H1 (cell line): ENCODE measurements around the gene GNAT1. TPM values are rescaled to one million over a fixed set of nuclear protein-coding genes. Genes with fewer than 3 reads are reported as not detected.

ENCODE experiments used
- CTCF ChIA-PET: fragments of 300-600 bp; sonication (Branson Sonifier 250); formaldehyde crosslinking; loops from one replicate; lab custom pipeline; 2021; ENCODE audit not compliant: partially characterized antibody; lab: Charles Lee
- POLR2A ChIA-PET: fragments of 300-600 bp; sonication (Branson Sonifier 250); formaldehyde crosslinking; loops from one replicate; lab custom pipeline; 2021; ENCODE audit warnings: inconsistent platforms; ENCODE audit not compliant: partially characterized antibody; lab: Charles Lee
- DNase-seq, 2 experiments: peaks; one replicate each; pipeline versions ENCODE4 v3.0.0 to v3.0.0-alpha.2; 2010 to 2022; ENCODE audit warnings: low spot score in 2 of 2, low read depth in 1 of 2, mixed read lengths in 1 of 2
- FAIRE-seq: peaks from 2 replicates; lab custom pipeline; 2011; peaks lifted over from hg19 to GRCh38; lab: Jason Lieb, UNC
- H2AFZ ChIP-seq: 2 replicates; pipeline ENCODE4 v1.8.1; 2012; ENCODE audit warnings: low read length, inconsistent platforms
- H2AK5ac ChIP-seq: 2 replicates; pipeline ENCODE4 v1.6.1; 2013; ENCODE audit warnings: low read depth, low read length
- H2BK120ac ChIP-seq: replicated peaks from 2 replicates; pipeline ENCODE3; 2013; ENCODE audit warnings: low read depth, low read length, inconsistent platforms
- H2BK12ac ChIP-seq: 2 replicates; pipeline ENCODE4 v1.6.1; 2013; ENCODE audit warnings: low read depth, low read length
- H2BK15ac ChIP-seq: 2 replicates; pipeline ENCODE4 v1.6.1; 2013; ENCODE audit warnings: low read length
- H2BK20ac ChIP-seq: 2 replicates; pipeline ENCODE4 v1.6.1; 2013; ENCODE audit warnings: low read length
- H2BK5ac ChIP-seq: 2 replicates; pipeline ENCODE4 v1.6.1; 2013; ENCODE audit warnings: low read depth, low read length
- H3K14ac ChIP-seq: 2 replicates; pipeline ENCODE4 v1.6.1; 2013; ENCODE audit warnings: inconsistent platforms; ENCODE audit not compliant: insufficient read length
- H3K18ac ChIP-seq: 2 replicates; pipeline ENCODE4 v1.6.1; 2013; ENCODE audit warnings: low read length; ENCODE audit errors: extremely low read depth
- H3K23ac ChIP-seq: 2 replicates; pipeline ENCODE4 v1.6.1; 2013; ENCODE audit warnings: inconsistent platforms; ENCODE audit not compliant: insufficient read length
- H3K23me2 ChIP-seq: 2 replicates; pipeline ENCODE4 v1.6.1; 2013; ENCODE audit warnings: low read depth, low read length
- H3K27ac ChIP-seq: 2 replicates; pipeline ENCODE4 v1.6.1; 2011; ENCODE audit warnings: low read depth, low read length, inconsistent platforms
- H3K27me3 ChIP-seq, 4 experiments: replicated peaks in 1 of 4; 1 replicate in 1 of 4; 2 replicates in 3 of 4; pipeline versions ENCODE4 v1.6.1 to v1.8.1; 2011 to 2013; ENCODE audit warnings: low read length in 3 of 4, mild to moderate bottlenecking in 3 of 4, inconsistent platforms in 2 of 4, mixed read lengths in 2 of 4, moderate library complexity in 1 of 4; ENCODE audit not compliant: control insufficient read depth in 3 of 4, insufficient read depth in 3 of 4; ENCODE audit errors: extremely low read depth in 1 of 4
- H3K36me3 ChIP-seq, 4 experiments: 2 replicates each; pipeline versions ENCODE4 v1.6.1 to v1.8.1; 2011 to 2013; ENCODE audit warnings: mild to moderate bottlenecking in 4 of 4, low read length in 3 of 4, moderate library complexity in 2 of 4, control low read depth in 1 of 4, inconsistent platforms in 1 of 4; ENCODE audit not compliant: insufficient read depth in 4 of 4, control insufficient read depth in 2 of 4
- H3K4ac ChIP-seq: replicated peaks from 2 replicates; pipeline ENCODE3; 2013; ENCODE audit warnings: low read length, low read depth, mixed read lengths, inconsistent platforms; ENCODE audit not compliant: insufficient read length
- H3K4me1 ChIP-seq, 4 experiments: replicated peaks in 1 of 4; 1 replicate in 1 of 4; 2 replicates in 3 of 4; pipeline versions ENCODE4 v1.6.1 to v1.8.1; 2011 to 2013; ENCODE audit warnings: low read length in 3 of 4, inconsistent platforms in 2 of 4, mixed read lengths in 1 of 4; ENCODE audit not compliant: insufficient read depth in 4 of 4, control insufficient read depth in 3 of 4
- H3K4me2 ChIP-seq, 2 experiments: 2 replicates each; pipeline versions ENCODE4 v1.6.1 to v1.8.1; 2011 to 2013; ENCODE audit warnings: low read depth in 2 of 2, low read length in 2 of 2, control low read depth in 1 of 2, inconsistent platforms in 1 of 2, mild to moderate bottlenecking in 1 of 2; ENCODE audit not compliant: insufficient read depth in 1 of 2
- H3K4me3 ChIP-seq, 4 experiments: fragments of 200-600, 300-600 bp in 1 of 4; sonication (generic), shearing (Covaris generic), sonication (Bioruptor Twin) in 1 of 4; 2 replicates each; pipeline versions ENCODE4 v1.5.1 to v1.8.1; 2011 to 2016; ENCODE audit warnings: low read length in 4 of 4, low read depth in 3 of 4, control low read depth in 2 of 4, inconsistent platforms in 2 of 4, mild to moderate bottlenecking in 2 of 4, mixed read lengths in 1 of 4, moderate library complexity in 1 of 4; ENCODE audit not compliant: insufficient read depth in 2 of 4; ENCODE audit errors: extremely low read depth in 1 of 4
- H3K56ac ChIP-seq: replicated peaks from 2 replicates; pipeline ENCODE3; 2013; ENCODE audit warnings: low read depth, mild to moderate bottlenecking, mixed read lengths, low read length, inconsistent platforms; ENCODE audit not compliant: insufficient read length
- H3K79me1 ChIP-seq: 2 replicates; pipeline ENCODE4 v1.6.1; 2013; ENCODE audit warnings: low read depth, low read length, control low read depth
- H3K79me2 ChIP-seq, 2 experiments: 2 replicates each; pipeline versions ENCODE4 v1.6.1 to v1.8.1; 2012 to 2013; ENCODE audit warnings: low read length in 2 of 2, mild to moderate bottlenecking in 2 of 2, inconsistent platforms in 1 of 2; ENCODE audit not compliant: insufficient read depth in 2 of 2, control insufficient read depth in 1 of 2
- H3K9ac ChIP-seq, 4 experiments: replicated peaks in 1 of 4; 1 replicate in 1 of 4; 2 replicates in 3 of 4; pipeline versions ENCODE4 v1.6.1 to v1.8.1; 2011 to 2013; ENCODE audit warnings: low read depth in 3 of 4, low read length in 3 of 4, control low read depth in 2 of 4, mild to moderate bottlenecking in 2 of 4, moderate library complexity in 2 of 4, inconsistent platforms in 1 of 4; ENCODE audit errors: extremely low read depth in 1 of 4
- H3K9me3 ChIP-seq, 2 experiments: 2 replicates each; pipeline versions ENCODE4 v1.6.1 to v1.8.1; 2012 to 2013; ENCODE audit warnings: mild to moderate bottlenecking in 2 of 2, moderate library complexity in 2 of 2, control low read depth in 1 of 2, inconsistent platforms in 1 of 2, low read depth in 1 of 2, low read length in 1 of 2, mixed read lengths in 1 of 2; ENCODE audit not compliant: insufficient read depth in 2 of 2
- H4K20me1 ChIP-seq, 2 experiments: replicated peaks in 1 of 2; 2 replicates each; pipeline versions ENCODE3 to v1.8.1; 2011 to 2013; ENCODE audit warnings: inconsistent platforms in 2 of 2, low read length in 2 of 2, mild to moderate bottlenecking in 1 of 2; ENCODE audit not compliant: insufficient read depth in 2 of 2, control insufficient read depth in 1 of 2
- H4K5ac ChIP-seq: 2 replicates; pipeline ENCODE4 v1.6.1; 2013; ENCODE audit warnings: low read length, low read depth, mixed read lengths, inconsistent platforms; ENCODE audit not compliant: insufficient read length
- H4K8ac ChIP-seq: 2 replicates; pipeline ENCODE4 v1.8.0; 2013; ENCODE audit warnings: mild to moderate bottlenecking, moderate library complexity, low read length, inconsistent platforms; ENCODE audit not compliant: insufficient read depth; ENCODE audit errors: extremely low read depth
- H4K91ac ChIP-seq: replicated peaks from 2 replicates; pipeline ENCODE3; 2013; ENCODE audit warnings: low read length, mixed read lengths, inconsistent platforms; ENCODE audit not compliant: insufficient read length
- CEBPB ChIP-seq: IDR thresholded peaks from 2 replicates; pipeline ENCODE4 v1.6.1; 2012; ENCODE audit warnings: low read depth, low read length
- EZH2 ChIP-seq: fragments of 200-600 bp; sonication (generic); IDR thresholded peaks from 2 replicates; pipeline ENCODE4 v1.7.1; 2012; ENCODE audit warnings: low read depth, mild to moderate bottlenecking, moderate library complexity, low read length, inconsistent platforms; ENCODE audit not compliant: severe bottlenecking
- GABPA ChIP-seq: IDR thresholded peaks from 2 replicates; pipeline ENCODE4 v1.6.1; 2011; ENCODE audit warnings: mild to moderate bottlenecking, low read length, moderate library complexity, borderline replicate concordance; ENCODE audit not compliant: insufficient read depth
- JUND ChIP-seq: IDR thresholded peaks from 2 replicates; pipeline ENCODE4 v1.6.1; 2011; ENCODE audit warnings: mild to moderate bottlenecking, improper control_type of control experiment, low read length
- SIN3A ChIP-seq, 2 experiments: IDR thresholded peaks in 1 of 2; conservative IDR thresholded peaks in 1 of 2; 2 replicates each; pipeline ENCODE4 v1.6.1; 2011 to 2012; ENCODE audit warnings: low read length in 2 of 2, improper control_type of control experiment in 1 of 2, low read depth in 1 of 2, mild to moderate bottlenecking in 1 of 2
- SIRT6 ChIP-seq: IDR thresholded peaks from one replicate; pipeline ENCODE4 v1.7.1; 2012; ENCODE audit warnings: low read length, inconsistent platforms
- WGBS, 2 experiments: shearing (Covaris generic) in 1 of 2; methylation state at CpG; one replicate each; pipeline versions ENCODE4 v1.1.6 to v1.1.7; 2013 to 2015; ENCODE audit warnings: low lambda C conversion rate in 2 of 2, mixed read lengths in 2 of 2, inconsistent platforms in 1 of 2, low coverage in 1 of 2, missing lambda C conversion rate in 1 of 2; ENCODE audit not compliant: insufficient replicate concordance in 2 of 2, insufficient coverage in 1 of 2, insufficient read length in 1 of 2; ENCODE audit errors: extremely low coverage in 1 of 2, missing lambda C conversion rate in 1 of 2; 5-methylcytosine and 5-hydroxymethylcytosine counted together
- polyA plus RNA-seq, 7 experiments: library from polyadenylated mRNA; depleted of rRNA in 3 of 7; stranded (reverse) in 5 of 7; unstranded in 2 of 7; fragments of >200 nt in 5 of 7; fragments of 200-250 nt in 2 of 7; gene quantifications; 1 replicate in 5 of 7; 2 replicates in 1 of 7; 4 replicates in 1 of 7; pipeline versions ENCODE4 v1.2.1 to v1.2.3, GENCODE V29; 2011 to 2013; ENCODE audit warnings: missing spikeins in 2 of 7, mixed read lengths in 2 of 7
- total RNA-seq: library from RNA; stranded (reverse); fragmentation: NEBNext Ultra II Directional; extraction: Animal tissue kit (Norgen Biotek cat#: 25700); gene quantifications from 2 replicates; pipeline ENCODE4 v1.2.1, GENCODE V29; 2021
- TF ChIP-seq, protein P1 (sequence below): IDR thresholded peaks from 2 replicates; pipeline ENCODE4 v1.6.1; 2012; ENCODE audit warnings: inconsistent platforms

Gene GNAT1
- total and polyA plus RNA-seq, 2 of the 8 experiments (the other 6 are each of a cell fraction or from before 2014, with no cell fraction given), result 0.08 TPM; not detected in 1

DNA sequence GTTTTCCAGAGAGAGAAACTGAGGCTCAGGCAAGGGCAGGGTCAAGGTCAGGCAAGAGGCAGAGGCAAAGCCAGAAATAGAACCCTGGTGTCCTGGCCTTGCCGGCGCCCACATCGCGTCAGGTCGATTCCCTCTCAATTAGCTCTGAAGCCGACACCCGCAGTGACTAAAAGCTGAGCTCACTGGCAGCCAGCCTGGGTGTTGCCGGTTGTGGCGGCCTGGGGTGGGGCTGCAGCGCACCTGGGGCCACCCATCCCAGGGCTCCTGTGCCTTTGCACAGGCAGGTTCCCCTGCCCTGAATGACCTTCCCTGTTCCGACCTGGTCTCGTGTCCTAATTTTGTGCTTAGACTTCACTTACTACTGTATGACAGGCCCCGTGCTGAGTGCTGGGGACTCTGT, 30.1 kb upstream of the GNAT1 start:
- Histone ChIP-seq H3K36me3 (peaks cover 7 to 20% (median 15%) of the 10 kb centered on the region in 4 experiments; a peak in 5 of 8 replicates), H2AFZ (no peak overlapping the region), H4K8ac (no peak overlapping the region), H3K4ac (no peak overlapping the region), H2BK15ac (no peak overlapping the region), H2BK5ac (no peak overlapping the region; the same call in 1 of the 2 replicates), H2BK20ac (no peak overlapping the region), H2AK5ac (no peak overlapping the region), H3K23ac (no peak overlapping the region), H4K5ac (no peak overlapping the region), H3K4me3 (no peak overlapping the region), H3K4me2 (no peak overlapping the region), H2BK12ac (no peak overlapping the region), H4K20me1 (peaks cover 5 to 18% of the 10 kb centered on the region in 2 experiments), H4K91ac (no peak overlapping the region), H3K14ac (no peak overlapping the region), H3K9me3 (no peaks in the 10 kb centered on the region), H2BK120ac (no peak overlapping the region), H3K79me2 (peaks cover 0 to 29% of the 10 kb centered on the region in 2 experiments; a peak in 3 of 4 replicates), H3K56ac (no peak overlapping the region), H3K23me2 (peaks cover 7% of the 10 kb centered on the region; the same call in 1 of the 2 replicates), H3K4me1 (peaks cover 0 to 42% (median 30%) of the 10 kb centered on the region in 4 experiments; a peak in 6 of 7 replicates), H3K27ac (no peak overlapping the region), H3K79me1 (peaks cover 25% of the 10 kb centered on the region), H3K27me3 (no peaks in the 10 kb centered on the region), H3K18ac (no peak overlapping the region), H3K9ac (no peak overlapping the region)
- TF ChIP-seq, protein P1, sequence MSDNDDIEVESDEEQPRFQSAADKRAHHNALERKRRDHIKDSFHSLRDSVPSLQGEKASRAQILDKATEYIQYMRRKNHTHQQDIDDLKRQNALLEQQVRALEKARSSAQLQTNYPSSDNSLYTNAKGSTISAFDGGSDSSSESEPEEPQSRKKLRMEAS, result no peak
- TF ChIP-seq EZH2, result no peak
- no peak for TF ChIP-seq CEBPB
- TF ChIP-seq SIRT6, result no peak
- no peak for TF ChIP-seq GABPA
- TF ChIP-seq JUND, result no peak
- TF ChIP-seq SIN3A (conservative IDR thresholded peaks at IDR 0.05 in 1 of 2, IDR thresholded peaks at IDR 0.05 in 1 of 2; ENCODE audit: low read depth in 1 of 2, low read length in 2 of 2), result no peak
- CTCF ChIA-PET, result interaction anchor here (1.2 to 1.4 kb wide), 3 partner anchors 11 to 85 kb away, joined by 3 to 5 read pairs (median 5); no protein-coding TSS in a partner anchor
- WGBS, 2 experiments, result 100% methylated on average over 13 of the region's 13 CpGs; no CpG with 5 or more reads in 1 of the 2 experiments
- DNase-seq (no peak), FAIRE-seq (no peak)
- POLR2A ChIA-PET, result interaction anchor here (1.6 to 6.6 kb wide), 2 partner anchors 23 to 40 kb away, joined by 5 to 65 read pairs; no protein-coding TSS in a partner anchor
